K562 (cell line): ENCODE measurements around the gene TTC28.

Experiments used
- CBX5 ChIP-seq: IDR thresholded peaks from 2 replicates; pipeline ENCODE4 v1.6.1; 2014; ENCODE audit warnings: low read depth, borderline replicate concordance
- EGR1 ChIP-seq: fragments of 450-650 bp; conservative IDR thresholded peaks from 2 replicates; pipeline ENCODE4 v1.6.1; 2017; ENCODE audit warnings: mild to moderate bottlenecking
- EHMT2 ChIP-seq: fragments of 450-650 bp; IDR thresholded peaks from 2 replicates; pipeline ENCODE4 v1.6.1; 2018; ENCODE audit warnings: antibody characterized with exemption
- FOXK2 ChIP-seq, 2 experiments: fragments of 450-650 bp; IDR thresholded peaks in 1 of 2; conservative IDR thresholded peaks in 1 of 2; 2 replicates each; pipeline ENCODE4 v1.6.1; 2016; ENCODE audit warnings: low read depth in 2 of 2, mild to moderate bottlenecking in 1 of 2
- GATAD2A ChIP-seq: fragments of 450-650 bp; IDR thresholded peaks from 2 replicates; pipeline ENCODE4 v1.6.1; 2017
- MYBL2 ChIP-seq, 2 experiments: fragments of 450-650 bp in 1 of 2; sonication (generic) in 1 of 2; formaldehyde crosslinking in 1 of 2; IDR thresholded peaks; 2 replicates each; pipeline versions ENCODE4 v1.6.1 to v1.8.1; 2017 to 2022; ENCODE audit warnings: borderline replicate concordance in 1 of 2, inconsistent platforms in 1 of 2, low read depth in 1 of 2, mild to moderate bottlenecking in 1 of 2, missing genetic modification reagents in 1 of 2, moderate library complexity in 1 of 2
- REST ChIP-seq, 2 experiments: fragments of 450-650 bp; formaldehyde crosslinking in 1 of 2; IDR thresholded peaks; 2 replicates each; pipeline versions ENCODE4 v1.4.0 to v1.6.1; 2014 to 2020; ENCODE audit warnings: mild to moderate bottlenecking in 2 of 2, borderline replicate concordance in 1 of 2, low read depth in 1 of 2
- SMARCC2 ChIP-seq: fragments of 450-650 bp; IDR thresholded peaks from 2 replicates; pipeline ENCODE4 v1.6.1; 2017; ENCODE audit warnings: antibody characterized with exemption, moderate library complexity, mild to moderate bottlenecking, low read depth
- TCF7 ChIP-seq: sonication (generic); IDR thresholded peaks from 2 replicates; pipeline ENCODE4 v1.6.1; 2016; ENCODE audit warnings: antibody characterized with exemption, borderline replicate concordance
- THAP7 ChIP-seq: fragments of 250-450 bp; sonication (Bioruptor Pico); IDR thresholded peaks from 2 replicates; pipeline ENCODE4 v1.5.0; 2021
- ZFP30 ChIP-seq: fragments of 250-450 bp; sonication (Bioruptor Pico); IDR thresholded peaks from 2 replicates; pipeline ENCODE4 v1.8.0; 2022; ENCODE audit warnings: moderate library complexity, mild to moderate bottlenecking, inconsistent platforms, borderline replicate concordance
- ZNF431 ChIP-seq: sonication (generic); formaldehyde crosslinking; IDR thresholded peaks from 2 replicates; pipeline ENCODE4 v1.8.0; 2022; ENCODE audit warnings: mild to moderate bottlenecking, missing genetic modification reagents

GRCh38 chr22:28435982-28436381 lies 243.7 kb downstream of the TTC28 start:
- no peak for TF ChIP-seq SMARCC2
- TF ChIP-seq THAP7: no peak
- TF ChIP-seq ZNF431 (CRISPR knock-in tag): no peak
- no peak for TF ChIP-seq REST (IDR thresholded peaks at IDR 0.05; ENCODE audit: borderline replicate concordance)
- no peak for TF ChIP-seq REST (CRISPR knock-in tag; IDR thresholded peaks at IDR 0.05; ENCODE audit: low read depth)
- TF ChIP-seq ZFP30 (CRISPR knock-in tag): no peak
- no peak for TF ChIP-seq TCF7
- no peak for TF ChIP-seq GATAD2A
- TF ChIP-seq EGR1: no peak
- no peak for TF ChIP-seq CBX5
- no peak for TF ChIP-seq EHMT2
- TF ChIP-seq MYBL2 (IDR thresholded peaks at IDR 0.05; ENCODE audit: low read depth): no peak
- TF ChIP-seq MYBL2 (CRISPR knock-in tag; IDR thresholded peaks at IDR 0.05; ENCODE audit: borderline replicate concordance): no peak
- no peak for TF ChIP-seq FOXK2 (conservative IDR thresholded peaks at IDR 0.05 in 1 of 2, IDR thresholded peaks at IDR 0.05 in 1 of 2; ENCODE audit: low read depth in 2 of 2)
